HG03066 (cell line): ENCODE data around the gene SYF2.
"Not testable (repeated sequence)": the region's sequence is repeated elsewhere in the genome, so short reads cannot be mapped to it uniquely, and the experiment has no call there.

Source experiments
- ATAC-seq: cut with Tn5 transposase; IDR thresholded peaks from one replicate; pipeline ENCODE4 v1.9.1; 2021; ENCODE audit warnings: low read depth; ENCODE audit not compliant: unreplicated experiment

Gene SYF2

DNA sequence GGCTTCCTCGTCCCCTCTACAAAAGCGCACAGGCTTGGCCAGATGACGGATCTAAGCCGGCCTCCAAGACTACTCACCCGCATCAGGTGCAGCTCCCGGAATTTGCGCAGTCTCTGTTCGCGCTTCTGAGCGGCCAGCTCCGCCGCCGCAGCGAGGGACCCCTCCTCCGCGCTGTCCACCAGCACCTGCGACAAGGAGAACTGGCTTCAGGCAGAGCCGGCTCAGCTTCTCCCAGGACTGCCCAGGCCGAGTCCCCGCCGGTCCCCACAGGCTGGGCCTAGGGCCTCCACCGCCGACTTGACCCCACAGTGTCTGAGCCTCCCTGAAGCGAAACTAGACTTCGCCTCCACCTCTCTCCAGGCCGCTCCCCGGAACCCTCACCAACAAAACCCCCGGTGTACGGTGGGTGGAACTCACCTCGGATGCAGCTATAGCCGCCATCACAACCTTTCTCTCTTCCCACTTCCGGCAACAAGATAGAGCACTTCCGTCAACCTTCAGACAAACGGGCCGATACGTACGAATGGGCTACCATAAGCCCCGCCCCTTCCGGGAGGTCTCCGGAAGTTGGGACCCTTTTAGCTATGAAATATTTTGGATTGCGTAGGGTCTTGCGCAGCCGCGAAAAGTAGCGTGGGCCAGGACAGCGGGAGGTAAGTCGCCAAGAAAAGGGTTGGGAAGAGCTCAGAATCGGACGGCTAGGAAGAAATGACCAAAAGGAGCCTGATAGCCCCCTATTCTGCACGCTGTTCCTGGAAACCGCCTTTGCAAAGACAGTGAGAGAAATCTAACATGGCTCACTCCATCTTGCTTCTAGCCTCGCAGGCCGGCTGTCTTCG, at the start of gene SYF2:
Gene SYF2 (minus strand): TSS at position 476 of the 839 bp plus-strand sequence. CDS start 35 bp downstream, at position 441.
- ATAC-seq = peak; percentile 79

GRCh38 chr1:25279693-25280111, 47.4 kb upstream of the SYF2 start:
- ATAC-seq = not testable (repeated sequence)

DNA sequence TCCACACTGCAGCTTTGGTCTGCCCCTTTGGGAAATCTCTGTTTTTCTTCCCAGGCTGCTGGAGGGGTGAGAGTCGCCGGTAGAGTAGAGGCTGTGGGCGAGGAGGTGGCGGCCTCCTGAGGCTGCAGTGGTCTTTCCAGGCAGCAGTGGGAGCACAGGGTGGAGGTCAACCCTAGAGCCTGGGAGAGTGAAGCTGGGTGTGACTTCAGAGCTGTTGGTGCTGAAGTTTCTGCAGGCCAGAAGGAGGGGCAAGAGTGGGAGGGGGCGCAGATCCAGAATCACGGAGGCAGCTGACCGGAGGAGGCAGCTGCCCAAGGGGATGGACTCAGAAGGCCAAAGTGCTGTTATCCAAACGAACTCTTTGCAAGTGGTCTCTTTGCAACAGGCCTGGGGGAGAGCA, 46.5 kb upstream of the SYF2 start:
- ATAC-seq = not testable (repeated sequence)

GRCh38 chr1:25278358-25278757, 46.1 kb upstream of the SYF2 start:
- not testable (repeated sequence) for ATAC-seq

- not testable (repeated sequence) for ATAC-seq
Observed at GRCh38 chr1:25277295-25277694, 45.0 kb upstream of the SYF2 start.

- ATAC-seq = not testable (repeated sequence)
Observed at GRCh38 chr1:25275648-25276047, 43.3 kb upstream of the SYF2 start.

GRCh38 chr1:25272238-25272637, 39.9 kb upstream of the SYF2 start, which contains the start of gene RHD:
Gene RHD, plus strand, starts transcription at chr1:25272509. Its CDS starts 39 bp downstream, at chr1:25272548.
- ATAC-seq = not testable (repeated sequence)

DNA sequence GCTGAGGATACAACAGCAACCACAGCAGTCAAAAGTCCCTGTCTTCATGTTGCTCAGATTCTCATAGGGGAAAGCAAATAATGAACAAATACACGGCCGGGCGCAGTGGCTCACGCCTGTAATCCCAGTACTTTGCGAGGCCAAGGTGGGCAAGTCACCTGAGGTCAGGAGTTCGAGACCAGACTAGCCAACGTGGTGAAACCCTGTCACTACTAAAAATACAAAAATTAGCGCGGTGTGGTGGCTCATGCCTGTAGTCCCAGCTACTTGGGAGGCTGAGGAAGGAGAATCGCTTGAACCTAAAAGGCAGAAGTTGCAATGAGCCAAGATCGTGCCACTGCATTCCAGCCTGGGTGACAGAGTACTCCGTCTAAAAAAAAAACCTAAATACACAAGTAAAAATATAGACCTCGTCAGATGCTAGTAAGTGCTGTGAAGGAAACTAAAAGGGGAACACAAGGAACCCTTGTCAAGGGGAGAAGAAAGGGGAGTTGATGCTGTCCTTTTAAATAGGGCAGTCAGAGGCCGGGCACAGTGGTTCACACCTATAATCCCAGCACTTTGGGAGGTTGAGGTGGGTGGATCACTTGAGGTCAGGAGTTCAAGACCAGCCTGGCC, 36.0 kb upstream of the SYF2 start:
- ATAC-seq = peak; percentile 19

DNA sequence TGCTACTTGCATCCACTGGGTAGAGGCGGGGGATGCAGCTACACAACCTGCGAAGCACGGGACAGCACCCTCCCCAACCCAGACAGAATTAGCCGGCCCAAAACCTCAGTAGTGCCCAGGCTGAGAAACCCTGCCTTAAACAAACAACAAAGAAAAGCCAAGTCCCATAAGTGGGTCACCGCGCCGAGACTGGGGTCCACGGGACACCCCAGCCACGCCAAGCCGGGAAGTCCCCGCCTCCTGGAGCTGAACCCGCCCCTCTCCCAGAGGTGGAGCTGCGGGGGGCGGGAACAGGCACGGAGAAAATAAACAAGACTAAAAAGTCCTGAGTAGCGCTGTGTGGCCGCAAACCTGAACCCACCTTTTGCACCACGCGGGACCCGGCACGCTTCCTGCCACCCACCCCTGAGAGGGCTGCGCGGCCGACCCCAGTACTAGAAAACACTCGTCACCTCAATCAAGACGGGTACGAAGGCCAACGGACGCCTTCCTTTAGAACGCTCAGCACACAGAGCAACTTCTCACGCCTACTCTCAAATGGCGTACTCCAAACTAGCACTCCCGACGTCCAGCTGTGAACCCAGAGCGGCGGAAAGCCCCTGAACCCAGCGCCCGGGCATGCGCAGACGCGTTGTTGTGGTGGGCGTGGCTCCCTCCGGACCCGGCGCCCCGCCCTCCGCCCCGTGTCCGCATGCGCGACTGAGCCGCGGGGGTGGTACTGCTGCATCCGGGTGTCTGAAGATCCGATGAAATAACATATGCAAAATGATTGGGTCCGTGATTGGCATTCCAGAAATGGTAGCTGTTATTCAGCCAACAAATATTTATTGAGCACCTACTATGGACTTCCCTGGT, 35.2 kb upstream of the SYF2 start:
- peak; percentile 63 for ATAC-seq

DNA sequence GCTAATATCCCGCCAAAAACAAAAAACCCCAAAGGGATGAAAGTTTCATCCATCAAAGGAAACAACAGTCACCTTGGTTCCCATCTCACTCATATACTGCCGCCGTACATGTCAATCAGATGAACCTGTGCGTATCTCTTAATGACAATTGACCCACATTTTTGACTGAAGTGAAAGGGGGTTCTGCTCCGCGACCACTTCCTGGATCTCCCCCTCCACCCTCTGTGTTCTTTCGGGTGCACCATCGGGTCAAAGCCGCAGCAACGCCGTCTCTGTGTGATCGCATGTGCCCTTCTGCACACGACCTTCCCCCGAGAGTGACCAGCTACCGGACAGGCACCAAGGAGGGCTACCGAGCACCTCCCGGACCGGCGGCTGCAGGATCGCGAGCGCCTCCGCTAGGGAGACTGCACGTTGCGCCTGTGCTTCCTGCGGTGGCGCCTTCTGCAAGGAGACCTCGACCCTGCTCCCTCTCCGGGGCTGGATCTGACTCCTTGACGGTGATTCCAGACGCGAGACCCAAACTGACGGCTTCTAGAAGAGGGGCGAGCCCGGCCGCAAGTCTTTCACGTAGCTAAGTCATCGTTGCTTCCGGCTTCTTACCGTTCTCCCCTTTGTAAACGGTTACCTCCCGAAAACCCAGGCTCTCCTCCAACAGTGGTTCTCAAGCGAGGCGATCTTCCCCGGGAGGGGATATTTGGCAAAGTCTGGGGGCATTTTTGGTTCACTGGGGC, 34.4 kb upstream of the SYF2 start:
- peak; percentile 30 for ATAC-seq

DNA sequence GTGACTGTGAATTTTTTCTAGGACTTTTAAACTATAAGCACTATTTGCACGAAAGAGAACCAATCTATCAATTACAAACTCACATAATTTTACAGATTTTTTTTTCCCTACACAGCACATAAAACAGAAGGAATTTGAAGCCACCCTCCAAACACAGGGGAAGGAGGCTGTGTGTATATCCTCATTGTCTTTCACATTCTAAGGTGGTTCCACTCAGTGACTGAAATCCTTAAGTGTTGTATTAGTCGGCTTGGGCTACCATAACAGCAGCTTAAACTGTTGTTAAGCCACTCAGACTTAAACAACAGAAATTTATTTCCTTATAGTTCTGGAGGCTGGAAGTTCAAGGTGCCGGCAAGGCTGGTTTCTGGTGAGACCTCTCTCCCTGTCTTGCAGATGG, 28.0 kb upstream of the SYF2 start:
- ATAC-seq = not testable (repeated sequence)

DNA sequence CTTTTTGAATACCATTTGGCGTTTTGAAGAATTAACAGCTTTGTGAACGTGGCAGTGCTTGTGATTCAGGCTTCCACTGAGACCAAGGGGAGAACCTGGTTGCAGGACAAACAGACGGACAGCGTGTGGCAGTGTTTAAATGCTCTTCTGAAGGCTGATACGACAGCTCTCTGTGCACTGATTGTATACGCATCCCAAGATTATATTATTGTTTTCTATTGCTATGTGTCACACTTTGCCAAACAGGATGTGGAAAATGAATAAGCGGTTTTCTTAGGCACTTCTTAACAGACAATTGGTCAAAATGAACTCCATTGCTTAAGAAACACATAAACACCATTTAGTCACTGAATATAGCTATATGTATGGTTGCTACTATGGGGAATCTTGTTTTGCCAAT, 27.5 kb upstream of the SYF2 start:
- not testable (repeated sequence) for ATAC-seq

GRCh38 chr1:25257196-25257595, 24.9 kb upstream of the SYF2 start:
- no peak for ATAC-seq

DNA sequence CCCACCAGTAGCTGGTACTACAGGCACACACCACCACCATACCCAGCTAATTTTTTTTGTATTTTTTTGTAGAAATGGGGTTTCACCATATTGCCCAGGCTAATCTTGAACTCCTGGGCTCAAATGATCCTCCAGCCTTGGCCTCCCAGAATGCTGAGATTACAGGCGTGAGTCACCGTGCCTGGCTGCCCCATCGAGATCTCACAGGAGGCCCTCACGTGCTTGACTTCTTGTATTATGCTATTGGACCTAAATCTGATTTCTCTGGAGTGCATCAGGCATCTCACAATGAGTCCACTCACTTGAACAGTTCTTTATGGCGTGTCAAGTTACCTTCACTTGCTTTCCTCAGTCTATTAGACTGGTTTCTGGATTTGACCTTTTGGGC, 24.3 kb upstream of the SYF2 start:
- ATAC-seq = no peak

DNA sequence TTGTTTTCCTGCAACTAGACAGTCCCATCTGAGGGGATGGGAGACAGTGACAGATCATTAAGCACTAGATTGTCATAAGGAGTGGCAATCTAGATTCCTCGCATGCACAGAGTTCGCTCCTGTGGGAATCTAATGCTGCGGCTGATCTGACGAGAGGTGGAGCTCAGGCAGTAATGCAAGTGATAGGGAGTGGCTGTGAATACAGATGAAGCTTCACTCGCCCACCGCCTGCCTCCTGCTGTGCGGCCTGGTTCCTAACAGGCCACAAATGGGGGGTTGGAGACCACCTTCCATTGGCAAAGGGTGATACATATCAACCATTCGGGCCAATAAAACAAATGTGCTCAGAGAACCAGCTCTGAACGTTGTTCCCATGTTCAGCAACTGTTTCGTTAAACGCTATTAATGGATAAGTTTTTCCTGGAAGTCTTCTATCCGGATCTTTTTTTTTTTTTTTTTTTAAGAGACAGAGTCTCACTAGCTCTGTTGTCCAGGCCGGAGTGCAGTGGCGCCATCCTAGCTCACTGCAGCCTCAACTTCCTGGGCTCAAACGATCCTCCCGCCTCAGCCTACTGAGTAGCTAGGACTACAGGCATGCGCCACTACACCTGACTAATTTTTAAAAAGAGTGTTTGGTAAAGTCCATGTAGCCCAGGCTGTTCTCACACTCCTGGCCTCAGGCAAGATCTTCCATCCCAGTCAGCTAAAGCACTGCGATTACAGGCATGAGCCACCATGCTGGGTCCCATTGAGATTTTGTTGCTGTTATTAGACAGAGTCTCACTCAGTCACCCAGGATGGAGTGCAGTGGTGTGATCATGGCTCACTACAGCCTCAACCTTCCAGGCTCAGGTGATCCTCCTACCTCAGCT, 23.6 kb upstream of the SYF2 start:
- ATAC-seq = no peak

DNA sequence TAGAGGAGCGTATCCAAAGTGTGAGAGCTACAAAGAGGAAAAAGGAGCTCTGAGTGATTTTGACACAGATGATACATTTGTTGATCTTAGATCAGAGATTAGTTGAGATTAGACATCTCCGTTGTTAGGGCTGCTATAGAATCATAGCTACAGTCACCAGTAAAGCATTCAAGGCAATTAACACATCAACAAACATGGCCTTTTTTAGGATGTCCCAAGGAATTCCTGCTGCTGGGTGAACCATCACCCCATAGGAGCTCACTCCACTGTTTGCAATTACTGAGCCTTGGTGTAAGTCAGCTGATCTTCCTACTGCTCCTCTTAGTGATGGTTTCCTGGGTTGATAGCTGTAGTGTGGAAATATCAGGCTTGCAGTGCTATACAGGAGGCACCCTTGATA, 21.6 kb upstream of the SYF2 start:
- no peak for ATAC-seq

GRCh38 chr1:25247829-25248754, 15.8 kb upstream of the SYF2 start:
- peak; percentile 48 for ATAC-seq
